Superior temporal gyrus (tissue), 1 donor: ENCODE data around the gene GRID1.
A peak's percentile ranks its signal among the peaks of the same experiment; 100 is the strongest.

Source experiments
- DNase-seq: peaks from one replicate; pipeline ENCODE4 v3.0.0-alpha.2; 2016; ENCODE audit errors: extremely low spot score

GRID1 gene

GRCh38 chr10:85602306-85602705 is 764.3 kb downstream of the GRID1 start:
- no peak for DNase-seq

GRCh38 chr10:85601526-85601925 is 765.1 kb downstream of the GRID1 start:
- no peak for DNase-seq

DNA sequence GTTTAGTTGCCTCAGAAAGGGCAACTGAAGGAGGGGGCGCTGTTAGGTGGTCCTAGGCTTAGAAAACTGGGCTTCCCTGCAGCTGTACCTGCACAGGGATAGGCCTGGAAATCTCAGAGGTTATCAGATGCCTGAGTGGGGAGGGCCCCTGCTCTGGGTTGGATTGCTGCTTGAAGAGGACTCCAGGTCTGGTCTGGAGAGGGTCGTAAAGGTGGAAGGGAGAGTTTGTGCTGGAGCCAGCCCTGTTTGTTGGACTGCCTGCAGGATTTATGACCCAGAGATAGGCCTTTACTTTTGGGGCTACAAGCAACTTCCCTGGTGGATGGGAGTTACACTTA is 765.9 kb downstream of the GRID1 start:
- no peak for DNase-seq

- peak; percentile 77 for DNase-seq
Observed at GRCh38 chr10:85600026-85600743, 766.4 kb downstream of the GRID1 start.

DNA sequence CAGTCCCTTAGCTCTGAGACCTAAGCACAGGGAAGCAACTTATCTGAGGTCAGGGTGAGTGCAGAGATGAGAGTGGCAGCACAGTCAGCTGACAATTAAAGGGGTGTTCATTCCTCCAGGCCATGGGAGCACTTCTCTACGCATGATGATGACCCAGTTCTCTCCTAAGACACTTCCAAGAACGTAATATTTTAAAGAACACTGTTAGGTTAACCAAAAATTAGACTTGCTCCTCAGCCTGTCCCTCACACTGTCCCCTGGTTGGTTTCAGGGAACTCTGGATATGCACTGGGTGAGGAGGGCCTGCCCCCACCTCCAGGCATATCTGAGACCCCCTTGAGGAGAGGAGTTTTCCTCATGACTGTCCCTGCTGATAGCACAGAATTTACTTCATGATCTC is 767.5 kb downstream of the GRID1 start:
- DNase-seq = no peak

- no peak for DNase-seq
Observed at GRCh38 chr10:85598646-85599045, 767.9 kb downstream of the GRID1 start.

- no peak for DNase-seq
Observed at GRCh38 chr10:85597006-85597405, 769.6 kb downstream of the GRID1 start.

DNA sequence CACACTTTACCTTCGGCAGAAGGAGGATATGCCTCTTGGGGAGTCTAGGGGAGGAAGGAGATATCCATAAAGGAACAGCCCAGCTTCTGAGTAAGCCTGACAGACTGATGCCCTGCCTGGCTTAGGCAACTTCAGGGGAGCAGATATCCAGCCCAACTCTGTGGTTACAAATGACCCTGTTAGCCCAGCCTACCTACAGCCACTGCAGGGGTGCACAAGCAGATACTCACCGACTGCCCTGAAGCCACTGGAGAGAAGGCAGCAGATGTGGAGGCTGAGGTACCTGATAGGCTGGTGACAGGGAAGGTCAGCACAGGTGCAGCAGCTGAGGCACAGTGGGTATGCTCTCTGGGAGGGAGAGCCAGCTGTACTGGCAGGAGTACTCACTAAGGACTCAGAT is 770.2 kb downstream of the GRID1 start:
- no peak for DNase-seq

GRCh38 chr10:85594239-85594638 is 772.4 kb downstream of the GRID1 start:
- no peak for DNase-seq

- DNase-seq = no peak
Observed at GRCh38 chr10:85593226-85593772, 773.3 kb downstream of the GRID1 start.

GRCh38 chr10:85581371-85581770 is 785.2 kb downstream of the GRID1 start:
- DNase-seq = no peak

DNA sequence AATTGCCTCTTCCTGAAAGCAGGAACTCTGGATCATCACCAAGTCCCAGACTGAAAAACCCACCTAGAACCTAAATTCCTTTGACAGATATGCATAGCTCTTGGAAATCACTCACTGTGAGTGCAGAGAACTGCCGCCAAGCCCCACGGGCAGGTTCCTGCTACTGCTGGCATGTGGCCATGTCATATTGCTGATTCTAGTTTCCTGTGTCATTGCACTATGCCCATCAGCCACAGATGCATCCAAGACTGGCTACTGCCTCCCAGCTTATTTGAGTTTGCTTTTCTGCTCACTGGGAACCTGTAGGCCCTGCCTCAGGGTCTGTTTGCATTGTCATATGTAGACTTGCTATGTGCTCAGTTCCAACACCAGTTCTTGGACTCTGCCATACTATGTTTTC is 786.0 kb downstream of the GRID1 start:
- no peak for DNase-seq

GRCh38 chr10:85578860-85579259 is 787.7 kb downstream of the GRID1 start:
- DNase-seq = no peak

- DNase-seq = no peak
Observed at GRCh38 chr10:85575441-85575840, 791.2 kb downstream of the GRID1 start.

GRCh38 chr10:85570871-85571270 is 795.7 kb downstream of the GRID1 start:
- DNase-seq = no peak

DNA sequence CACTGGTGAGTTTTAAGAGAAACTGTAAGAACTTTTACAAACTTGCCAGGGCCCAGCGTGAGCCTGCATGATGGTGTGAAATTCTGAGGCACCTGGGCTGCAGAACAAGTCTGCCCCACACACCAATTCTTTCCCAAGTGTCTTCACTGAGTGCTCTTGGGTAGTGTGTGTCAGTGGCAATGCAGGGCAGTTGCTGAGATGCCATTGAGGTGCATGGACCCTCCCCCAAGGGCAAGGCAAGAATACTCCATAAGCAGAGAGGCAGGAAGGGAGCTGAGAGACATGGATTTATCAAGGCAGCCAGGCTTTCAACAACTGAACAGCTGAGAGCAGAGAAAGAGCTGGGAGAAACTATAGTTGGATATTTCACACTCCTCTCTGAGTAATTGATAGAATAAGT is 801.2 kb downstream of the GRID1 start:
- no peak for DNase-seq

DNA sequence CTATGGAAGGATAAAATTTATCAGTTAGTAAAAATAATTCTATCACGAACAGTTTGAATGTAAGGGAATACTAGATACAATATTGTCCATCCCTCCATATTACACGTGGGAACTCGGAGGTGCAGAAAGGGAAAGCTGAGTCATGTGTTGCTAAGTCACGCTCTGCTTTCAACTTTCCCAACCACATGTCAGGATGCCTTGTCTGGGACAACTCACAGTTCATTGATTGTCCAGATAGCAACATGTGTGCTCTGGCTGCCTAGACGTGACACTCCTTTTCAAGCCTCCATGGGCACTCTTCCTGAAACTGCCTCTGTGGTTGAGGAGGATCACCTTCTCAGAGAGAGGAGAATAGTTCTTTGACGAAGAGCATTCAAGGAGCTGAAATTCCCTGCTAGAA is 808.1 kb downstream of the GRID1 start:
- DNase-seq = no peak

DNA sequence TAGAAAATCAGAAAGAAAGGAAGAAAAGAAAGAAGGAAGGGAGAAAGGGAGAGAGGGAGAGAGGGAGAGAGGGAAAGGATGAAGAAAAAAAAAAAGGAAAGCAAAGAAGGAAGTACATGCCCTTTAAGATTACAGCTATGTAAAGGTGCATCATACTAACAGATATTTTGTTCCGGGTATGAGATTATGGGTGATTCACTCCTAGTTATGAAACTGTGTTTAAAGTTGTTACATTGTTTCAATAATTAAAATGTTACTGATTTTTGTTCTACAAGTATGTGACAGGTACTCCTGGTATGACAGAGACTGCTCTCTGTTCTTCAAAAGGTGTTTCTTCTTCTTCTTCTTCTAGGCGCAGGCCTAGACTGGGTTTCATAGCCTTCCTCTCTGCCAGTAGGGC is 808.9 kb downstream of the GRID1 start:
- no peak for DNase-seq

DNA sequence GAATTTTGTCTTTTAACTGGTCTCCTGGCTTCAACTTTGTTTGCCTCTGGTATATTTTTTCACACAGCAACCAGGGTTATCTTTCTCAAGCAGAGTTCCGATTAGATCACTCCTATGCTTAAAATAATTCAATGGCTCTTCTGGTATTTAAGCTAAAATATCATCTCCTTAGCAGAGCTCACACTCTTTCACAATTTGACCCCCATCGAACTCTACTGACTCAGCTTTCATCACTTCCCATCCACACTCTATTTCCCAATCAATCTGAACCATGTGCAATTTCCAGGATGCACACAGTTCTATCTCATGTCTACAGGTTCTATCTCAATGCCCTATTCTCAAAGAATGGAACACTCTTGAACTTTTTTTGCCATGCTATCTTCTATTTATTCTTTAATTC is 809.5 kb downstream of the GRID1 start:
- no peak for DNase-seq
